HG03521 (cell line): ENCODE results near the gene TAL2.
"Not testable (repeated sequence)": the region's sequence is repeated elsewhere in the genome, so short reads cannot be mapped to it uniquely, and the experiment has no call there.

ENCODE experiments used
- ATAC-seq: cut with Tn5 transposase; IDR thresholded peaks from one replicate; pipeline ENCODE4 v1.9.1; 2021; ENCODE audit warnings: mild to moderate bottlenecking, moderate library complexity; ENCODE audit not compliant: unreplicated experiment

TAL2 gene

DNA sequence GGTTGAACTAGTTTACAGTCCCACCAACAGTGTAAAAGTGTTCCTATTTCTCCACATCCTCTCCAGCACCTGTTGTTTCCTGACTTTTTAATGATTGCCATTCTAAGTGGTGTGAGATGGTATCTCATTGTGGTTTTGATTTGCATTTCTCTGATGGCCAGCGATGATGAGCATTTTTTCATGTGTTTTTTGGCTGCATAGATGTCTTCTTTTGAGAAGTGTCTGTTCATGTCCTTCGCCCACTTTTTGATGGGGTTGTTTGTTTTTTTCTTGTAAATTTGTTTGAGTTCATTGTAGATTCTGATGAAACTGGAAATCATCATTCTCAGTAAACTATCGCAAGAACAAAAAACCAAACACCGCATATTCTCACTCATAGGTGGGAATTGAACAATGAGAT, 41.4 kb downstream of the TAL2 start:
- ATAC-seq, result not testable (repeated sequence)

GRCh38 chr9:105706156-105706555, 43.9 kb downstream of the TAL2 start:
- no peak for ATAC-seq

GRCh38 chr9:105708405-105708804, 46.1 kb downstream of the TAL2 start:
- peak; percentile 63 for ATAC-seq

DNA sequence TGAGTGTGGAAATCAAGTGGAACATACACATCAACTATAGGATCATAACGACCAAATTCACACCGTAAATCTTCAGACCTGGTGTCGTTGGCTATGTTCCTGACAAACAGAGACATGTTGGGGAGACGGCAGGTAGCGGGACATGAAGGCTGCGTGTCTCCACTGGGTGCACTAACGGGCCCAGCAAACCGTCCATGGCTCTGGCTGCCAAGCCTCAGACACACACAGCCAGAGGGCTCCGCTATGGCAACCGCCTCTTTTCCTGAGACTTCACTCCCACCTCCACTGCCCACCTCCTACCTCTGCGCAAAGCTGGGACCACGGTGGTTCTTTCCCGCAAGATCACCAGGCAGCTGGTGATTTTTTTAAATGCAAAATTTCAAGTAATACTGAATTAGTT, 48.4 kb downstream of the TAL2 start:
- no peak for ATAC-seq

GRCh38 chr9:105711867-105712266, 49.6 kb downstream of the TAL2 start:
- ATAC-seq, result no peak

DNA sequence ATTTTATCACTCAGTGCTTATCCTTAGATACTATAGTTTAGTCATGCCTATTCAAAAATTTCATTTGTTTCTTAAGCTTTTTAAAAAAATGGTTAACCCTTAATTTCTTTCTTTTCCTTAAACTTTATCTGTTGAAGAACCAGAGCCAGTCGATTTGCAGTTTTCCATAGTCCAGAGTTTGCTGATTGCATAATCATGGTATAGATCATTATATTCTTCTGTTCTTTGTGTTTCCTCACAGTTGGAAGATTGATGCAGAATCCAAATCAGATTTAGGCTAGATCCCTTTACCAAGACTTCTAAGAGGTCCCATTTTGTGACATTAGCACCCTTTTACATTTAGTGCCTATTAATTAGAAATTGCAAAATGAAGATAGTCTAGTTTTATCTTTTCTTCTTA, 50.0 kb downstream of the TAL2 start:
- no peak for ATAC-seq
